Neutrophil (primary cell): Measurements from ENCODE around the gene ASPHD1.

Source experiments
- H3K27ac ChIP-seq: fragments of 200-600 bp; sonication (generic); 2 replicates; pipeline ENCODE4 v1.5.1; 2016; ENCODE audit warnings: mild to moderate bottlenecking, moderate library complexity
- H3K27me3 ChIP-seq: fragments of 200-600 bp; sonication (generic); 2 replicates; pipeline ENCODE4 v1.6.0; 2016; ENCODE audit warnings: mild to moderate bottlenecking
- H3K36me3 ChIP-seq: fragments of 200-600 bp; sonication (generic); 2 replicates; pipeline ENCODE4 v1.5.1; 2017
- H3K4me1 ChIP-seq, 2 experiments: fragments of 200-600 bp in 1 of 2; sonication (generic) in 1 of 2; 1 replicate in 1 of 2; 2 replicates in 1 of 2; pipeline versions ENCODE4 v1.5.1 to v1.6.1; 2013 to 2016; ENCODE audit warnings: low read depth in 1 of 2, low read length in 1 of 2, mild to moderate bottlenecking in 1 of 2, moderate library complexity in 1 of 2; ENCODE audit not compliant: control insufficient read depth in 1 of 2, insufficient read depth in 1 of 2
- H3K4me3 ChIP-seq, 2 experiments: fragments of 200-600 bp in 1 of 2; sonication (generic) in 1 of 2; 1 replicate in 1 of 2; 2 replicates in 1 of 2; pipeline ENCODE4 v1.5.1; 2013 to 2016; ENCODE audit warnings: low read depth in 1 of 2, low read length in 1 of 2, mild to moderate bottlenecking in 1 of 2, moderate library complexity in 1 of 2
- H3K9me3 ChIP-seq: fragments of 200-600 bp; sonication (generic); 2 replicates; pipeline ENCODE4 v1.5.1; 2016
- CTCF ChIP-seq: fragments of 200-600 bp; sonication (generic); IDR thresholded peaks from 2 replicates; pipeline ENCODE4 v1.5.1; 2016; ENCODE audit warnings: antibody characterized with exemption

The ASPHD1 gene

GRCh38 chr16:29900102-29900887 lies at the start of gene ASPHD1:
ASPHD1 (plus strand) TSS chr16:29900488; CDS start chr16:29900972, 484 bp downstream.
- H3K9me3 ChIP-seq, result no peaks in the 10 kb centered on the region
- H3K4me3 ChIP-seq, result peak within 1 kb of the TSS; percentile 53 to 93
- H3K36me3 ChIP-seq, result no peaks in the 10 kb centered on the region
- H3K27me3 ChIP-seq, result peaks cover 69% of the 10 kb centered on the region
- peaks cover 6 to 14% of the 10 kb centered on the region in 2 experiments for H3K4me1 ChIP-seq
- peak within 1 kb of the TSS; percentile 36 for H3K27ac ChIP-seq
- no peak for TF ChIP-seq CTCF

GRCh38 chr16:29850998-29851397 lies 49.3 kb upstream of the ASPHD1 start:
- no peak overlapping the region for H3K27ac ChIP-seq
- TF ChIP-seq CTCF, result no peak
- no peak overlapping the region for H3K4me3 ChIP-seq
- H3K36me3 ChIP-seq, result peaks cover 39% of the 10 kb centered on the region
- no peaks in the 10 kb centered on the region for H3K4me1 ChIP-seq
- no peaks in the 10 kb centered on the region for H3K9me3 ChIP-seq
- H3K27me3 ChIP-seq, result no peaks in the 10 kb centered on the region

- no peaks in the 10 kb centered on the region for H3K27me3 ChIP-seq
- H3K4me3 ChIP-seq, result no peak overlapping the region
- no peak overlapping the region for H3K27ac ChIP-seq
- no peaks in the 10 kb centered on the region for H3K4me1 ChIP-seq
- peaks cover 23% of the 10 kb centered on the region for H3K36me3 ChIP-seq
- no peak for TF ChIP-seq CTCF
- no peaks in the 10 kb centered on the region for H3K9me3 ChIP-seq
These were observed 47.6 kb upstream of the ASPHD1 start for GRCh38 chr16:29852654-29853053.

- Histone ChIP-seq H3K4me3 (no peak overlapping the region), H3K9me3 (no peaks in the 10 kb centered on the region), H3K36me3 (peaks cover 21% of the 10 kb centered on the region), H3K27ac (no peak overlapping the region), H3K4me1 (no peaks in the 10 kb centered on the region), H3K27me3 (no peaks in the 10 kb centered on the region)
- no peak for TF ChIP-seq CTCF
These were observed 45.7 kb upstream of the ASPHD1 start for GRCh38 chr16:29854520-29855100.

- Histone ChIP-seq H3K36me3 (peaks cover 33% of the 10 kb centered on the region), H3K4me1 (peaks cover 12 to 13% of the 10 kb centered on the region in 2 experiments), H3K4me3 (no peak overlapping the region), H3K9me3 (no peaks in the 10 kb centered on the region), H3K27me3 (no peaks in the 10 kb centered on the region), H3K27ac (no peak overlapping the region)
- TF ChIP-seq CTCF, result no peak
These were observed 43.0 kb upstream of the ASPHD1 start for GRCh38 chr16:29857133-29857760.
